ENCODE data around the gene BDH1.

DNA sequence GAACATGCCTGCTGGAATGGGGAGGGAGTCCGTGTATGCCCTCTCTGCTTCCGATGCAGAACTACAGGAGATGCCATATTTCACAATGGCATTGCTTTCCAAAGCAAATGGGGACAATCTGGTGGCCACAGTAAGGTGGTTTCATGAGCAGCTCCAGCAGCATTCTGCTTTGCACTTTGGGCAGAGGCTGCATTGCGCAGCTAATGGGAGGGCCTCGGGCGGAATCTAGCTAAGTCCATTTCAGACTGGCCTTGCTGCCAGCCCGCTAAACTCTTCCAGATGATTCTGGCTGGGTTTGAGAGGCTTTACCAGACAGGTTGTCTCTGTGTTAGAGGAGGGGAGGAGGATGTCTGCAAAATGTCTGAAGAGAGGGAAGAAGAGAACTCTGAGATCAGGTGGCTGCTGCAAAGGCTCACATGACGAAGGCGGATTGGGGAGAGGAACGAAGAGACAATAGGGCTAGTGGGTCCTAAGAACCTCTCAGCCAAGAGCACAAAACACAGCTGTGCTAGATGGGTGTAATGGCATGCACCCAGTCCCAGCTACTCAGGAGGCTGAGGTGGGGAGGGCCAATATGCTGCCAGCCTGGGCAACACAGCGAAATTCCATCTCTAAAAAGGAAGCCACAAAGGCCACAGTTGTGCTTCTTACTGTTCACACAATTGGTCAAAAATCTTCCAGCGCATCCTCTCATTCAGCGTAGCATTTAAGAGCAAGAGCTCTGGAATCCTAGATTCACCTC is 63.7 kb downstream of the BDH1 start:
- TF ChIP-seq, protein P1, sequence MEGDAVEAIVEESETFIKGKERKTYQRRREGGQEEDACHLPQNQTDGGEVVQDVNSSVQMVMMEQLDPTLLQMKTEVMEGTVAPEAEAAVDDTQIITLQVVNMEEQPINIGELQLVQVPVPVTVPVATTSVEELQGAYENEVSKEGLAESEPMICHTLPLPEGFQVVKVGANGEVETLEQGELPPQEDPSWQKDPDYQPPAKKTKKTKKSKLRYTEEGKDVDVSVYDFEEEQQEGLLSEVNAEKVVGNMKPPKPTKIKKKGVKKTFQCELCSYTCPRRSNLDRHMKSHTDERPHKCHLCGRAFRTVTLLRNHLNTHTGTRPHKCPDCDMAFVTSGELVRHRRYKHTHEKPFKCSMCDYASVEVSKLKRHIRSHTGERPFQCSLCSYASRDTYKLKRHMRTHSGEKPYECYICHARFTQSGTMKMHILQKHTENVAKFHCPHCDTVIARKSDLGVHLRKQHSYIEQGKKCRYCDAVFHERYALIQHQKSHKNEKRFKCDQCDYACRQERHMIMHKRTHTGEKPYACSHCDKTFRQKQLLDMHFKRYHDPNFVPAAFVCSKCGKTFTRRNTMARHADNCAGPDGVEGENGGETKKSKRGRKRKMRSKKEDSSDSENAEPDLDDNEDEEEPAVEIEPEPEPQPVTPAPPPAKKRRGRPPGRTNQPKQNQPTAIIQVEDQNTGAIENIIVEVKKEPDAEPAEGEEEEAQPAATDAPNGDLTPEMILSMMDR (conservative IDR thresholded peaks at IDR 0.05 in 1 of 2, IDR thresholded peaks at IDR 0.05 in 1 of 2; ENCODE audit: extremely low read depth in 1 of 2, insufficient read depth in 1 of 2, low read depth in 1 of 2, low read length in 2 of 2): no peak
- TF ChIP-seq EZH2 (IDR thresholded peaks at IDR 0.05; ENCODE audit: borderline replicate concordance, low read length): no peak
